GM23248 (cell line): Measurements from ENCODE around the gene RNF214. TPM values are rescaled to one million over a fixed set of nuclear protein-coding genes. Genes with fewer than 3 reads are reported as not detected.
"Not testable (repeated sequence)": the region's sequence is repeated elsewhere in the genome, so short reads cannot be mapped to it uniquely, and the experiment has no call there.

ENCODE experiments used
- DNase-seq: peaks from one replicate; pipeline ENCODE4 v3.0.0-alpha.2; 2015
- H2AFZ ChIP-seq: fragments of 200-600 bp; sonication (generic); 2 replicates; pipeline ENCODE4 v1.6.1; 2016; ENCODE audit warnings: antibody characterized with exemption
- H3F3A ChIP-seq: fragments of 200-600 bp; sonication (generic); 2 replicates; pipeline ENCODE4 v1.6.1; 2016; ENCODE audit warnings: mild to moderate bottlenecking, antibody characterized with exemption, mixed run types; ENCODE audit not compliant: insufficient read depth
- H3K27ac ChIP-seq: fragments of 200-600 bp; sonication (generic); 2 replicates; pipeline ENCODE4 v1.5.1; 2016; ENCODE audit warnings: mild to moderate bottlenecking
- H3K27me3 ChIP-seq: fragments of 200-600 bp; sonication (generic); replicated peaks from 2 replicates; pipeline ENCODE4 v1.6.1; 2016; ENCODE audit warnings: mild to moderate bottlenecking; ENCODE audit not compliant: insufficient read depth
- H3K36me3 ChIP-seq: fragments of 200-600 bp; sonication (generic); 2 replicates; pipeline ENCODE4 v1.6.1; 2016; ENCODE audit warnings: low read depth, mild to moderate bottlenecking
- H3K4me1 ChIP-seq: fragments of 200-600 bp; sonication (generic); 2 replicates; pipeline ENCODE4 v1.6.1; 2016; ENCODE audit warnings: mild to moderate bottlenecking; ENCODE audit not compliant: insufficient read depth
- H3K4me2 ChIP-seq: fragments of 200-600 bp; sonication (generic); one replicate; pipeline ENCODE4 v1.6.1; 2016; ENCODE audit warnings: mild to moderate bottlenecking; ENCODE audit not compliant: unreplicated experiment
- H3K4me3 ChIP-seq: fragments of 200-600 bp; sonication (generic); 2 replicates; pipeline ENCODE4 v1.5.1; 2016; ENCODE audit warnings: mild to moderate bottlenecking
- H3K79me2 ChIP-seq: fragments of 200-600 bp; sonication (generic); 2 replicates; pipeline ENCODE4 v1.6.1; 2016; ENCODE audit warnings: mild to moderate bottlenecking; ENCODE audit not compliant: insufficient read depth
- H3K9ac ChIP-seq: fragments of 200-600 bp; sonication (generic); 2 replicates; pipeline ENCODE4 v1.6.1; 2016; ENCODE audit warnings: mild to moderate bottlenecking
- H3K9me2 ChIP-seq: fragments of 200-600 bp; sonication (generic); 2 replicates; pipeline ENCODE4 v1.6.1; 2016; ENCODE audit warnings: mixed run types, mild to moderate bottlenecking, moderate library complexity; ENCODE audit not compliant: insufficient read depth
- H3K9me3 ChIP-seq: fragments of 200-600 bp; sonication (generic); one replicate; pipeline ENCODE4 v1.6.1; 2017; ENCODE audit warnings: low read depth
- H4K20me1 ChIP-seq: fragments of 200-600 bp; sonication (generic); 2 replicates; pipeline ENCODE4 v1.6.0; 2016; ENCODE audit not compliant: insufficient read depth
- EZH2 ChIP-seq: fragments of 200-600 bp; sonication (generic); IDR thresholded peaks from 2 replicates; pipeline ENCODE4 v1.6.1; 2018; ENCODE audit warnings: antibody characterized with exemption, mild to moderate bottlenecking; ENCODE audit not compliant: insufficient read depth, poor library complexity, severe bottlenecking
- EZH2phosphoT487 ChIP-seq: fragments of 200-600 bp; sonication (generic); IDR thresholded peaks from 2 replicates; pipeline ENCODE4 v1.6.1; 2018; ENCODE audit warnings: antibody characterized with exemption, moderate library complexity, mild to moderate bottlenecking, low read depth; ENCODE audit not compliant: insufficient read depth
- WGBS, 2 experiments: methylation state at CpG; one replicate each; pipeline ENCODE4 v1.1.6; 2015 to 2017; ENCODE audit warnings: low lambda C conversion rate in 2 of 2, low coverage in 1 of 2; ENCODE audit errors: missing lambda C conversion rate in 2 of 2; 5-methylcytosine and 5-hydroxymethylcytosine counted together
- in situ Hi-C: fragments of 300-500 bp; cut with MboI; formaldehyde crosslinking; loops from 2 replicates; pipeline ENCODE4 v1.15.0; 2020
- polyA plus RNA-seq: library from polyadenylated mRNA; unstranded; fragments of >200 nt; fragmentation: Nextera tagmentation; extraction: Ambion mirVana; gene quantifications from 2 replicates; pipeline ENCODE4 v1.2.1, GENCODE V29; 2016
- total RNA-seq: library from RNA; depleted of rRNA; stranded (reverse); fragments of >200 nt; shearing (Covaris generic); gene quantifications from 2 replicates; pipeline ENCODE4 v1.2.3, GENCODE V29; 2014

RNF214 gene
- total and polyA plus RNA-seq, 2 experiments from 2014 or later: 5.8 to 11.3 TPM

DNA sequence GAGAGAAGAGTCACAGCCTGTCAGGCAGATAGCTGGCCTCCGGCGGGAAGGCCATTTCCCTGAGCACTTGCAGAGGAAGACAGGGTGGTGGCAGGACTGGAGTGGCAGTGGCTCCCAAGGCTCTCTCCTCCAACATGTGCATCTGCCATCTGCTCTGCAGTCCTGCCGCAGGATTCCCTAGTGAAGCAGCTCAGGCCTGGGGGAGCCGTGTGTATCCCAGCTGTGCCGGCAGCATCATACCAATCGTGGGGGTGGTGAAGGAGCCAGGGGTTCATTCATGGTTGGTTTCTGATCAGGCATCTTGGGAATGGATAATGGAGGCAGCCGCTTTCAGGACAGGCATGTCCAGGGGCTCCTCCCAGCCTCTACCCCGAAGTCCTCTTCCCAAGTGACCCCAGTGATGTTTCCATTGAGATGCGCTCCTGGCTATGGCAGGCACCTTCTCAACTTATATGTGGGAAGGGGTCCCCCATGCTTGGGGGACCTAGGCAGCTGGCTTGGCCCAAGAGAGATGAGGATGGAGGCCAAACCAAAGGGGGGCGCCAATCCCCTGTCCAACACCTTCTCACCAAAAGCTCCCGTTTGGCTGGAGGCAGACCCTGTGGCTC, 27.2 kb upstream of the RNF214 start:
- peaks cover 24% of the 10 kb centered on the region for H3K4me1 ChIP-seq
- DNase-seq: no peak
- peaks cover 47% of the 10 kb centered on the region for H3K79me2 ChIP-seq
- no peak overlapping the region for H3K4me2 ChIP-seq
- H3F3A ChIP-seq: peaks cover 59% of the 10 kb centered on the region
- H3K9me2 ChIP-seq: no peaks in the 10 kb centered on the region
- H2AFZ ChIP-seq: no peak overlapping the region
- in situ Hi-C loops: no loop called here
- peak overlapping the region; percentile 18; the same call in 1 of the 2 replicates for H3K27ac ChIP-seq
- no peaks in the 10 kb centered on the region for H3K27me3 ChIP-seq
- no peak overlapping the region for H3K9ac ChIP-seq
- H3K4me3 ChIP-seq: no peak overlapping the region
- H3K9me3 ChIP-seq: no peaks in the 10 kb centered on the region
- 0 out of 2 replicates have a peak, but pooled peaks cover 2% of the 10 kb centered on the region for H4K20me1 ChIP-seq
- peaks cover 12% of the 10 kb centered on the region for H3K36me3 ChIP-seq
- TF ChIP-seq EZH2 (no peak), EZH2phosphoT487 (no peak)
- 91 to 94% methylated on average over 11 of the region's 11 CpGs for WGBS, 2 experiments

DNA sequence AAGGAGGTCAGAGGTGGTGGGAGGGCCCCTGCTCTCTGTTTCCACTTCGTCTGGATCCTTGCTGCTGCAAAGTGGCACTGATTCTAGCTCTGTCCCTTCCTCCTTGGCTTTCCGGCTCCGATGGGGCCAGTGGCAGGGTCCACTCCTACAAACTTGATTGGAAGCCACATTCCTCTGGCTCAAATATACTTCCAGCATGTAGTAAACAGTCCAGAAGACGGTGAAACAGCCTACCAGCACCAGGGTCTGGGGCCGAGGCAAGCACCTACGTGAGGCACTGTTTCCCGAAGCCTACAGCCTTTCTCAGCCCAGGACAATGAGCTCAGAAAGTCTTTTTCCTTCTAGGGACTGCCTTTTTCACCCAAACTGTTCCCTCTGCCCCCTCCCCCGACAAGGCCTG, 26.4 kb upstream of the RNF214 start:
- DNase-seq, H3K9me3 ChIP-seq, H2AFZ ChIP-seq, H4K20me1 ChIP-seq, H3K27ac ChIP-seq, H3K27me3 ChIP-seq, in situ Hi-C loops, H3K4me2 ChIP-seq, H3K9ac ChIP-seq, H3K9me2 ChIP-seq, H3K4me3 ChIP-seq: not testable (repeated sequence)
- Histone ChIP-seq H3K4me1 (peaks cover 21% of the 10 kb centered on the region), H3F3A (peaks cover 58% of the 10 kb centered on the region), H3K79me2 (peaks cover 39% of the 10 kb centered on the region), H3K36me3 (peaks cover 12% of the 10 kb centered on the region)
- 92 to 96% methylated on average over 7 to 8 of the region's 8 CpGs for WGBS, 2 experiments

DNA sequence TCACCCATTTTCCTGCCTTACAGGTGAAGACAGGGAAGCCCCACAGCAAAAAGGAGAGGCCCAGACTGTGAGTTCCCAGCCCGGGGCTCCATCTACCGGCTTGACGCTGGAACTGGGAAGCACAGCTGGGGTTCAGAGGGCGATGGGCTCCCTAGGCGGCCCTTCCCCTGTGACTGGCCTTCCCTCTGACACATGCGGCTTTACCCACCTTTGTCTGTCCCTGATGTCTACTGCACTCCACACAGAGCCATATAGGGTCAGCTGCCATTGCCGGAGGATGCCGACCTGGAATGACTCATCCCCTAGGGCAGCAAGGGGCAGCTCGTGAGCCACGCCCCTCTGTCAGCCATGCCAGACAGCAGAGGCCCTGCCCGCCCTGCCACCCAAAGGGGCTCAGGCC, 25.6 kb upstream of the RNF214 start:
- H3K4me3 ChIP-seq, H3K27ac ChIP-seq, H2AFZ ChIP-seq, H3K9ac ChIP-seq, DNase-seq, in situ Hi-C loops, H4K20me1 ChIP-seq, H3K4me2 ChIP-seq, H3K27me3 ChIP-seq, H3K9me3 ChIP-seq, H3K9me2 ChIP-seq: not testable (repeated sequence)
- WGBS, 2 experiments: 96 to 98% methylated on average over 6 of the region's 11 CpGs
- H3K79me2 ChIP-seq: peaks cover 31% of the 10 kb centered on the region
- H3F3A ChIP-seq: peaks cover 62% of the 10 kb centered on the region
- H3K36me3 ChIP-seq: peaks cover 12% of the 10 kb centered on the region
- peaks cover 14% of the 10 kb centered on the region for H3K4me1 ChIP-seq

DNA sequence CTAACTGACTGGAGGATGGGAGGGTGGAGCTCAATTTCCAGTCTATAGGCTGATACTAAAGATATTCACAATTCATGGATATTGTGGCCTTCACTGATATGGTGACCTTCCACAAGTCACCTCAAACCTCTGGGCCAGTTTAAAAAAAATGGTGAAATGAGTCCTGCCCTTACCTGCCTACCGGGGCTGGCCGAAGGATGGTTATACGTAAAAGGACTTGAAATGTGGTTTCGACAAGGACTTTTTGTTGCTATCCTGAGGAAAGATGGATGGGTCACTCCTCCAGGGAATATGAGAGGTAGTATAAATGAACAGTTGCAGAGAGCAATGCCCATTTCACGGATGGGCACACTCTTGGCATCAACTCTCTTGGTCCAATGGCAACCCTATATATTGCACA, 25.0 kb upstream of the RNF214 start:
- Histone ChIP-seq H3K36me3 (peaks cover 12% of the 10 kb centered on the region), H3K79me2 (peaks cover 25% of the 10 kb centered on the region), H3F3A (peaks cover 59% of the 10 kb centered on the region)
- H3K9me2 ChIP-seq, H2AFZ ChIP-seq, H3K27me3 ChIP-seq, H3K4me1 ChIP-seq, H3K9me3 ChIP-seq, in situ Hi-C loops, H3K4me2 ChIP-seq, H3K9ac ChIP-seq, H4K20me1 ChIP-seq, H3K27ac ChIP-seq, DNase-seq, H3K4me3 ChIP-seq: not testable (repeated sequence)
- WGBS, 2 experiments: 82 to 85% methylated on average over 5 of the region's 5 CpGs

DNA sequence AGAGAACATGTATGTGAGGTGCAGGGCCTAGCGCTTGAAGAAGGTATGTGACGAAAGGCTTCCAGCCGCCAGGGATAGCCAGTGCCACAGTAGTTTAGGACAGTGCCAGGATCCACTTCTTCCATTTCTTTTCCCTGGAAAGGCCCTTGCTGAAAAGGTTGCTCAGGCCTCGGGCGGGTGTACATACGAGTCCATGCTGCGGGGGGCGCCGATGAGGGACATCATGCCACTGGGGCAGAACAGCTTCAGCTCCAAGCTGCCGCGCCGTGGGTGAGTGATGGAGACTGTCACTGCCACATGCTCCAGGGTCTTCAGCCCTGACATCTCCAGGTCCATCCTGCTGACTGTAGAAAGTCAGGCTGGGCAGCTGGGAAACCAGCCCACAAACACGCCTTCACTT, 23.8 kb upstream of the RNF214 start:
- in situ Hi-C loops, H3K27me3 ChIP-seq, H4K20me1 ChIP-seq, DNase-seq, H3K27ac ChIP-seq, H2AFZ ChIP-seq, H3K9ac ChIP-seq, H3K4me3 ChIP-seq, H3K4me2 ChIP-seq, H3K9me2 ChIP-seq, H3K9me3 ChIP-seq, H3K4me1 ChIP-seq: not testable (repeated sequence)
- Histone ChIP-seq H3K36me3 (peaks cover 21% of the 10 kb centered on the region), H3F3A (peaks cover 47% of the 10 kb centered on the region), H3K79me2 (peaks cover 13% of the 10 kb centered on the region)
- WGBS, 2 experiments: 88 to 91% methylated on average over 9 to 10 of the region's 13 CpGs

DNA sequence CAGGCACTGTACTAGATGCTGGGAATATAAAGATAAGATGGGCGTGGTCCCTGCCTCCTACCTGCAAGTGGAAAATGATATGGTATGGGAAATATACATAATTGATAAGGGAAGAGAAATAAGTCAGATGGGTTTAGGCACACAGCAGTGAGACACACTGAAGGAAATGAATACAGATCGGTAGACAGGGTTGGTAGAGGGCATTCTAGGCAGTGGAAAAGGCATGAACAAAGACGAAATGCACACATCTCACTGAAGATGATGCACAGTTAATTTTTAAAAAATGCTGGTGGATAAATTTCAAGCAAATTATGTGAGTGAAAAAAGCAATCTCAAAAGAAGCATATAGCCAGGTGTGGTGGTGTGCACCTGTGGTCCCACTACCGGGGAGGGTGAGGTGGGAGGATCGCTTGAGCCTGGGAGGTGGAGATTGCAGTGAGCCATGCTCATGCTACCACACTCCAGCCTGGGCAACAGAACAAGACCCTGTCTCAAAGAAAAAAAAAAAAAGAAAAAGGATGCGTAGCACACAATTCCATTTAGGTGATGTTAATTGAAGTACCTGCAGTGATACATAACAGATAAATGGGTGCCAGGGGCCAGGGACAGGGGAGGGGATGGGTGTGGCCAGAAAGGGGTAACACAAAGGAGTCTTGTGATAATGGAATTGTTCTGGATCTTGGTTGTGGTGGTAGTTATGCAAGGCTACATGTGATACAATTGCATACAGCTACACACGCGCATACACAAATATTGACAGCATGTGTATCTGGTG, 22.9 kb upstream of the RNF214 start:
- H2AFZ ChIP-seq, H3K9me3 ChIP-seq, H3K9me2 ChIP-seq, H3K79me2 ChIP-seq, H3K4me2 ChIP-seq, DNase-seq, H3K27ac ChIP-seq, H3K27me3 ChIP-seq, H3K4me3 ChIP-seq, H3K9ac ChIP-seq, H3K4me1 ChIP-seq, H4K20me1 ChIP-seq, in situ Hi-C loops: not testable (repeated sequence)
- Histone ChIP-seq H3F3A (peaks cover 39% of the 10 kb centered on the region), H3K36me3 (peaks cover 19% of the 10 kb centered on the region)
- 84 to 86% methylated on average over 8 of the region's 8 CpGs for WGBS, 2 experiments
